ENCODE measurements around the gene BABAM2. TPM values are rescaled to one million over a fixed set of nuclear protein-coding genes. Genes with fewer than 3 reads are reported as not detected.
A peak's percentile ranks its signal among the peaks of the same experiment; 100 is the strongest.

BABAM2 gene
- total RNA-seq, 4 donors from 2014 or later: 33.3 to 48.9 (median 37.9) TPM

GRCh38 chr2:27960237-27960912 lies 69.8 kb downstream of the BABAM2 start:
- no peak for DNase-seq
- intact Hi-C loops (cut with DNase I; ENCODE audit: low total_unique reads): no loop called here
- in situ Hi-C loops (cut with MboI; ENCODE audit: low pct_ligation_motif_present in 1 of 4, low pct_unique_long_range_greater_than_20kb in 1 of 4, low sequenced_read_pairs in 3 of 4): no loop called here
- 62 to 64% methylated on average over 4 of the region's 4 CpGs for WGBS, 2 donors (ENCODE audit: low coverage in 1 of 2)
- TF ChIP-seq POLR2AphosphoS5 (IDR thresholded peaks at IDR 0.05) (no peak), POLR2A (IDR thresholded peaks at IDR 0.05) (no peak), EP300 (IDR thresholded peaks at IDR 0.05; ENCODE audit: low read depth) (no peak)
- TF ChIP-seq, protein P1, sequence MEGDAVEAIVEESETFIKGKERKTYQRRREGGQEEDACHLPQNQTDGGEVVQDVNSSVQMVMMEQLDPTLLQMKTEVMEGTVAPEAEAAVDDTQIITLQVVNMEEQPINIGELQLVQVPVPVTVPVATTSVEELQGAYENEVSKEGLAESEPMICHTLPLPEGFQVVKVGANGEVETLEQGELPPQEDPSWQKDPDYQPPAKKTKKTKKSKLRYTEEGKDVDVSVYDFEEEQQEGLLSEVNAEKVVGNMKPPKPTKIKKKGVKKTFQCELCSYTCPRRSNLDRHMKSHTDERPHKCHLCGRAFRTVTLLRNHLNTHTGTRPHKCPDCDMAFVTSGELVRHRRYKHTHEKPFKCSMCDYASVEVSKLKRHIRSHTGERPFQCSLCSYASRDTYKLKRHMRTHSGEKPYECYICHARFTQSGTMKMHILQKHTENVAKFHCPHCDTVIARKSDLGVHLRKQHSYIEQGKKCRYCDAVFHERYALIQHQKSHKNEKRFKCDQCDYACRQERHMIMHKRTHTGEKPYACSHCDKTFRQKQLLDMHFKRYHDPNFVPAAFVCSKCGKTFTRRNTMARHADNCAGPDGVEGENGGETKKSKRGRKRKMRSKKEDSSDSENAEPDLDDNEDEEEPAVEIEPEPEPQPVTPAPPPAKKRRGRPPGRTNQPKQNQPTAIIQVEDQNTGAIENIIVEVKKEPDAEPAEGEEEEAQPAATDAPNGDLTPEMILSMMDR (IDR thresholded peaks at IDR 0.05): no peak
- Histone ChIP-seq H3K27me3 (no peaks in the 10 kb centered on the region), H3K36me3 (no peaks in the 10 kb centered on the region), H3K4me3 (no peak overlapping the region), H3K27ac (peak overlapping the region in 3 of 4 donors; percentile 16 to 40 (median 35)), H3K4me1 (peaks cover 2 to 39% (median 23%) of the 10 kb centered on the region in 4 donors), H3K9me3 (no peaks in the 10 kb centered on the region)

DNA sequence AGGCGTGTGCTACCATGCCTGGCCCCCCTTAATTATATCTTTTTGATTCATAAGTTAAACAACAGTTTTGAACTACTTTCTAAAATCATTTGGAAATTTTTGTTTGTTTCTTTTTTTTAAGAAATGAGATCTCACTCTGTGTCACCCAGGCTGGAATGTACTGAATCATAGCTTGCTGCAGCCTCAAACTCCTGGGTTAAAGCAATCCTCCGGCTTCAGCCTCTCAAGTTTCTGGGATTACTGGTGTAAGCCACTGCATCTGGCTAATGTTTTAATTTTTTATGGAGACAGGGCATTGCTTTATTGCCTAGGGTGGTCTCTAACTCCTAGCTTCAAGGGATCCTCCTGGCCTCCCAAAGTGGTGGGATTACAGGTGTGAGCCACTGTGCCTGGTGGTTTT lies 71.5 kb downstream of the BABAM2 start:
- DNase-seq: no peak
- intact Hi-C loops (cut with DNase I; ENCODE audit: low total_unique reads): no loop called here
- H3K4me3 ChIP-seq: no peak overlapping the region
- TF ChIP-seq POLR2A (IDR thresholded peaks at IDR 0.05) (no peak), EP300 (IDR thresholded peaks at IDR 0.05; ENCODE audit: low read depth) (no peak), POLR2AphosphoS5 (IDR thresholded peaks at IDR 0.05) (no peak)
- TF ChIP-seq, protein P1 (IDR thresholded peaks at IDR 0.05): no peak
- no peaks in the 10 kb centered on the region for H3K27me3 ChIP-seq
- WGBS, 2 donors (ENCODE audit: low coverage in 1 of 2): 80 to 98% methylated on average over 1 to 2 of the region's 2 CpGs
- H3K9me3 ChIP-seq: no peaks in the 10 kb centered on the region
- peaks cover 0 to 32% (median 23%) of the 10 kb centered on the region in 4 donors for H3K4me1 ChIP-seq
- in situ Hi-C loops (cut with MboI; ENCODE audit: low pct_ligation_motif_present in 1 of 4, low pct_unique_long_range_greater_than_20kb in 1 of 4, low sequenced_read_pairs in 3 of 4): no loop called here
- H3K27ac ChIP-seq: no peak overlapping the region
- H3K36me3 ChIP-seq: no peaks in the 10 kb centered on the region

GRCh38 chr2:27963472-27963871 lies 72.9 kb downstream of the BABAM2 start:
- in situ Hi-C loops (cut with MboI; ENCODE audit: low pct_ligation_motif_present in 1 of 4, low pct_unique_long_range_greater_than_20kb in 1 of 4, low sequenced_read_pairs in 3 of 4): no loop called here

DNA sequence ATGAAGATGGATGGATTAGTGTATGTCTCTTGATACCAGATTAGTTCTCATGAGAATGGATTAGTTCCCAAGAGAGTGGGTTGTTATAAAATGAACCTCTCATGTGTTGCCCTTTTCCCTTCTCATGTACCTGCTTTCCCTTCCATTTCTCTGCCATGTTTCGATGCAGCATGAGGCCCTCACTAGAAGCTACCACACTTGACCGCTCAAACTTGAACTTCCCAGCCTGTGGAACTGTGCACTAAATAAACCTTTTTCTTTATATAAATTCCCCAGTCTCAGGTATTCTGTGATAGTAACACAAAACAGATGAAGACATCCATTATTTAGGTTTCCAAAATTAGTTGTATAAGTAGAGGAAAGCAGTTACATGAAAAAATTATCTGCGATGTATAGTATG lies 73.5 kb downstream of the BABAM2 start:
- WGBS, 2 donors (ENCODE audit: low coverage in 1 of 2): 96 to 100% methylated on average over 3 of the region's 3 CpGs
- TF ChIP-seq, protein P1 (IDR thresholded peaks at IDR 0.05): no peak
- TF ChIP-seq EP300 (IDR thresholded peaks at IDR 0.05; ENCODE audit: low read depth) (no peak), POLR2A (IDR thresholded peaks at IDR 0.05) (no peak), POLR2AphosphoS5 (IDR thresholded peaks at IDR 0.05) (no peak)
- no peak overlapping the region for H3K27ac ChIP-seq

More at GRCh38 chr2:27963472-27963871, 72.9 kb downstream of the BABAM2 start:
- Histone ChIP-seq H3K4me3 (no peak overlapping the region), H3K27ac (no peak overlapping the region), H3K36me3 (no peaks in the 10 kb centered on the region), H3K9me3 (peaks cover 6 to 8% of the 10 kb centered on the region in 2 donors), H3K4me1 (peaks cover 0 to 32% (median 23%) of the 10 kb centered on the region in 4 donors), H3K27me3 (no peaks in the 10 kb centered on the region)
- no peak for TF ChIP-seq POLR2A (IDR thresholded peaks at IDR 0.05)
- no peak for TF ChIP-seq EP300 (IDR thresholded peaks at IDR 0.05; ENCODE audit: low read depth)
- TF ChIP-seq, protein P1 (IDR thresholded peaks at IDR 0.05): no peak
- no peak for TF ChIP-seq POLR2AphosphoS5 (IDR thresholded peaks at IDR 0.05)
- intact Hi-C loops (cut with DNase I; ENCODE audit: low total_unique reads): no loop called here
- DNase-seq: no peak
- WGBS, 2 donors (ENCODE audit: low coverage in 1 of 2): 89 to 90% methylated on average over 1 of the region's 1 CpG

More for the DNA sequence above, 73.5 kb downstream of the BABAM2 start:
- H3K4me1 ChIP-seq: peaks cover 0 to 30% (median 21%) of the 10 kb centered on the region in 4 donors
- intact Hi-C loops (cut with DNase I; ENCODE audit: low total_unique reads) (no loop called here), in situ Hi-C loops (cut with MboI; ENCODE audit: low pct_ligation_motif_present in 1 of 4, low pct_unique_long_range_greater_than_20kb in 1 of 4, low sequenced_read_pairs in 3 of 4) (no loop called here)
- H3K4me3 ChIP-seq: no peak overlapping the region
- no peaks in the 10 kb centered on the region for H3K27me3 ChIP-seq
- peaks cover 6 to 8% of the 10 kb centered on the region in 2 donors for H3K9me3 ChIP-seq
- DNase-seq: no peak
- no peaks in the 10 kb centered on the region for H3K36me3 ChIP-seq

Data from transverse colon (tissue), 4 donors.